GM06990 (cell line): ENCODE data around the gene UBE2D2.
"Not testable (repeated sequence)": the region's sequence is repeated elsewhere in the genome, so short reads cannot be mapped to it uniquely, and the experiment has no call there.

Source experiments
- DNase-seq: peaks from one replicate; pipeline ENCODE4 v3.0.0-alpha.2; 2011; ENCODE audit not compliant: insufficient read length; ENCODE audit errors: extremely low read depth
- H3K27me3 ChIP-seq: replicated peaks from 2 replicates; pipeline ENCODE4 v1.6.0; 2011; ENCODE audit warnings: low read length; ENCODE audit not compliant: control insufficient read depth, insufficient read depth
- H3K36me3 ChIP-seq: 2 replicates; pipeline ENCODE4 v1.5.1; 2011; ENCODE audit warnings: low read length; ENCODE audit not compliant: control insufficient read depth, insufficient read depth
- H3K4me3 ChIP-seq: replicated peaks from 2 replicates; pipeline ENCODE4 v1.5.1; 2011; ENCODE audit warnings: low read depth, mild to moderate bottlenecking, control low read depth, low read length
- CTCF ChIP-seq: IDR thresholded peaks from 2 replicates; pipeline ENCODE4 v1.5.1; 2011; ENCODE audit warnings: low read length, control low read depth, mild to moderate bottlenecking, inconsistent platforms; ENCODE audit not compliant: insufficient read depth, poor library complexity, severe bottlenecking

Gene UBE2D2

GRCh38 chr5:139578325-139578724, 17.2 kb downstream of the UBE2D2 start:
- DNase-seq = no peak
- Histone ChIP-seq H3K36me3 (no peaks in the 10 kb centered on the region; the same call in 1 of the 2 replicates), H3K4me3 (no peak overlapping the region), H3K27me3 (no peaks in the 10 kb centered on the region)
- no peak for TF ChIP-seq CTCF

DNA sequence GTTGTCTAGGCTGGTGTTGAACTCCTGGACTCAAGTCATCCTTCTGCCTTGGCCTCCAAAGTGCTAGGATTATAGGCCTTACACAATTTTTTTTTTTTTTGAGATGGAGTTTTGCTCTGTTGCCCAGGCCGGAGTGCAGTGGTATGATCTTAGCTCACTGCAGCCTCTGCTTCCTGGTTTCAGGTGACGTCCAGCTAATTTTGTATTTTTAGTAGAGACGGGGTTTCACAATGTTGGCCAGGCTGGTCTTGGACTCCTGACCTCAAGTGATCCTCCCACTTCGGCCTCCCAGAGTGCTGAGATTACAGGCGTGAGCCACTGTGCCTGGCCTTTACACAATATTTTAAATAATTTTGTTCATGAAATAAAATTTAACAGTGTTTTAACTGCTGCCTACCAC, 21.0 kb downstream of the UBE2D2 start:
- DNase-seq, H3K36me3 ChIP-seq, H3K27me3 ChIP-seq, H3K4me3 ChIP-seq: not testable (repeated sequence)

DNA sequence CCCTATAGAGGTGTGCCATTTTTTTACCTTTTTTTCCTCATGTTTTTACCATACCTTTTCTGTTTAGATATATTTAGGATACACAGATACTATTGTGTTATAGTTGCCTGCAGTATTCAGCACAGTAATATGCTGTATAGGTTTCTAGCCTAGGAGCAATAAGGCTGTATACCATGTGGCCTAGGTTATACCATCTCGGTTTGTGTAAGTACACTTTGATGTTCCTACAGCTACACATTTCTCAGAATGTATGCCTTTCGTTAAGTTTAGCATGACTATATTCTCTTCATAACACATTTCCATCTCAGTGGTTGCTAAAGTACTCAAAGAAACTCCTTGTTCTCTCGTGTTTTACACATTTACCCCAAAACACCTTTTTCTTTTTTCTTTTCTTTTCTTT, 23.0 kb downstream of the UBE2D2 start:
- Histone ChIP-seq H3K27me3 (no peaks in the 10 kb centered on the region), H3K4me3 (no peak overlapping the region), H3K36me3 (peaks cover 3% of the 10 kb centered on the region; the same call in 1 of the 2 replicates)
- TF ChIP-seq CTCF = no peak
- DNase-seq = no peak

GRCh38 chr5:139588116-139588515, 27.0 kb downstream of the UBE2D2 start:
- not testable (repeated sequence) for H3K27me3 ChIP-seq, DNase-seq, H3K36me3 ChIP-seq, H3K4me3 ChIP-seq

DNA sequence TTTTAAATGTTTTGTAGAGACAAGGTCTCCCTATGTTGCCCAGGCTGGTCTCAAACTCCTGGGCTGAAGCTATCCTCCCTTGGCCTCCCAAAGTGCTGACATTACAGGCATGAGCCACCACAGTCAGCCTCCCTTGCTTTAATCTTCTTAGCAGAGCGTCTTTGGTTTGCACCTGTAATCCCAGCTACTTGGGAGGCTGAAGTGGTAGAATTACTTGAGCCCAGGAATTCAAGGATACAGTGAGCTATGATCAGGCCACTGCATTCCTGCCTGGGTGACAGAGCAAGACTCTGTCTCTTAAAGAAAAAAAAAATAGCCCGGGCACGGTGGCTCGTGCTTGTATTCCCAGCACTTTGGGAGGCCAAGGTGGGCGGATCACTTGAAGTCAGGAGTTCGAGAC, 27.8 kb downstream of the UBE2D2 start:
- no peaks in the 10 kb centered on the region for H3K27me3 ChIP-seq
- no peak overlapping the region for H3K4me3 ChIP-seq
- no peak for TF ChIP-seq CTCF
- no peak for DNase-seq
- H3K36me3 ChIP-seq = peaks cover 3% of the 10 kb centered on the region; the same call in 1 of the 2 replicates

- no peak overlapping the region for H3K4me3 ChIP-seq
- no peaks in the 10 kb centered on the region; the same call in 1 of the 2 replicates for H3K36me3 ChIP-seq
- no peaks in the 10 kb centered on the region for H3K27me3 ChIP-seq
- no peak for TF ChIP-seq CTCF
- DNase-seq = no peak
Observed at GRCh38 chr5:139592289-139592688, 31.1 kb downstream of the UBE2D2 start.

GRCh38 chr5:139593076-139593475, 31.9 kb downstream of the UBE2D2 start:
- not testable (repeated sequence) for DNase-seq, H3K4me3 ChIP-seq, H3K36me3 ChIP-seq, H3K27me3 ChIP-seq
